PC-9 (cell line): ENCODE results near the gene VWA7.

Experiments used
- EZH2 ChIP-seq: fragments of 200-600 bp; sonication (generic); IDR thresholded peaks from 2 replicates; pipeline ENCODE4 v1.8.0; 2017; ENCODE audit warnings: antibody characterized with exemption, low read depth
- TF ChIP-seq, protein P1 (sequence below): fragments of 200-600 bp; sonication (generic); conservative IDR thresholded peaks from 2 replicates; pipeline ENCODE4 v1.6.1; 2017; ENCODE audit warnings: mixed run types, antibody characterized with exemption, mild to moderate bottlenecking, moderate library complexity

DNA sequence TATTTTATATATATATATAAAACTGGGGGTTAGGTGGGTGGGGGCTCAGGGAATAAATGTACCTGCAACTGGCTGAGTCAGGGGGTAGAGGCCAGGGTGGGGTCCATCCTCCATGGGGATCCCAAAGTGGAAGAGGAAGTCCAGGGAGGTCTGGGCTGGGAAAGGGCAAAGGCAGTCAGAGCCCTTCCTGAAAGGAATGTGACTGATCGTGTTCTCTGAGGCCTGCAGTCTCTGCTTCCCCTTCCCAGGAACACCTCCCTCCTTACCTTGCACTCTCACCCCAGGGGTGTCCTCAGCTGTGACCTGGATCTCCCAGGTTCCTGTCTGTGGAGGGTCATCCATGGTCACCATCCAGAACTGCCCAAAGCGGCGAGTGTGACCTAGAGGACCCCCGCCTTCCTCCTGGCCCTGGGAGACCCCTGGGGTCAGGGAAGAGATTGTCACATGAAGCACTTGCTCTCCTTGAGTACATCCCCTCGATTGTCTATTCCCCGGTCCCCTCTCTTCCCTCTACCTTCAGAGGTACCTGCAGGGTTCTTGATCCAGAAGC, 10.0 kb downstream of the VWA7 start:
- TF ChIP-seq, protein P1, sequence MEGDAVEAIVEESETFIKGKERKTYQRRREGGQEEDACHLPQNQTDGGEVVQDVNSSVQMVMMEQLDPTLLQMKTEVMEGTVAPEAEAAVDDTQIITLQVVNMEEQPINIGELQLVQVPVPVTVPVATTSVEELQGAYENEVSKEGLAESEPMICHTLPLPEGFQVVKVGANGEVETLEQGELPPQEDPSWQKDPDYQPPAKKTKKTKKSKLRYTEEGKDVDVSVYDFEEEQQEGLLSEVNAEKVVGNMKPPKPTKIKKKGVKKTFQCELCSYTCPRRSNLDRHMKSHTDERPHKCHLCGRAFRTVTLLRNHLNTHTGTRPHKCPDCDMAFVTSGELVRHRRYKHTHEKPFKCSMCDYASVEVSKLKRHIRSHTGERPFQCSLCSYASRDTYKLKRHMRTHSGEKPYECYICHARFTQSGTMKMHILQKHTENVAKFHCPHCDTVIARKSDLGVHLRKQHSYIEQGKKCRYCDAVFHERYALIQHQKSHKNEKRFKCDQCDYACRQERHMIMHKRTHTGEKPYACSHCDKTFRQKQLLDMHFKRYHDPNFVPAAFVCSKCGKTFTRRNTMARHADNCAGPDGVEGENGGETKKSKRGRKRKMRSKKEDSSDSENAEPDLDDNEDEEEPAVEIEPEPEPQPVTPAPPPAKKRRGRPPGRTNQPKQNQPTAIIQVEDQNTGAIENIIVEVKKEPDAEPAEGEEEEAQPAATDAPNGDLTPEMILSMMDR = no peak
- TF ChIP-seq EZH2 = no peak
